ENCODE measurements around the gene PBX1.

Gene PBX1

GRCh38 chr1:164765992-164766720 lies 207.2 kb downstream of the PBX1 start:
- DNase-seq: no peak

GRCh38 chr1:164767752-164768402 lies 208.9 kb downstream of the PBX1 start:
- DNase-seq: peak; percentile 23

- DNase-seq: no peak
These were observed 209.6 kb downstream of the PBX1 start for GRCh38 chr1:164768619-164769018.

GRCh38 chr1:164769486-164770130 lies 210.6 kb downstream of the PBX1 start:
- no peak for DNase-seq

GRCh38 chr1:164770131-164770529 lies 211.1 kb downstream of the PBX1 start:
- no peak for DNase-seq

GRCh38 chr1:164771041-164771618 lies 212.1 kb downstream of the PBX1 start:
- DNase-seq: peak; percentile 75

GRCh38 chr1:164771619-164772361 lies 212.8 kb downstream of the PBX1 start:
- DNase-seq: peak; percentile 89

- DNase-seq: peak; percentile 94
These were observed 213.7 kb downstream of the PBX1 start for GRCh38 chr1:164772635-164773034.

GRCh38 chr1:164773102-164773501 lies 214.1 kb downstream of the PBX1 start:
- DNase-seq: no peak

GRCh38 chr1:164774413-164774812 lies 215.4 kb downstream of the PBX1 start:
- no peak for DNase-seq

- no peak for DNase-seq
These were observed 216.1 kb downstream of the PBX1 start for GRCh38 chr1:164774819-164775654.

GRCh38 chr1:164777518-164777917 lies 218.5 kb downstream of the PBX1 start:
- DNase-seq: no peak

GRCh38 chr1:164779376-164779775 lies 220.4 kb downstream of the PBX1 start:
- no peak for DNase-seq

- peak; percentile 64 for DNase-seq
These were observed 221.3 kb downstream of the PBX1 start for GRCh38 chr1:164780111-164780812.

GRCh38 chr1:164780863-164781262 lies 221.9 kb downstream of the PBX1 start:
- DNase-seq: peak; percentile 85

GRCh38 chr1:164781972-164782371 lies 223.0 kb downstream of the PBX1 start:
- DNase-seq: no peak

GRCh38 chr1:164783778-164784555 lies 225.0 kb downstream of the PBX1 start:
- no peak for DNase-seq

- no peak for DNase-seq
These were observed 226.0 kb downstream of the PBX1 start for GRCh38 chr1:164784960-164785359.

GRCh38 chr1:164785841-164786534 lies 227.0 kb downstream of the PBX1 start:
- DNase-seq: peak; percentile 26

All from fibroblast of upper back skin (primary cell).